Gastrocnemius medialis (tissue), 4 donors: ENCODE results near the gene TSC22D2. TPM values are rescaled to one million over a fixed set of nuclear protein-coding genes. Genes with fewer than 3 reads are reported as not detected.

ENCODE experiments used
- ATAC-seq, 2 donors: fragments of 150-250 bp; one replicate each; pipeline ENCODE4 v1.9.1; 2016
- DNase-seq, 2 donors: peaks; one replicate each; pipeline ENCODE4 v3.0.0-alpha.2; 2019
- H3K27ac ChIP-seq, 4 donors: fragments of 200-600 bp; sonication (generic); 1 replicate in 1 of 4; 2 replicates in 3 of 4; pipeline ENCODE4 v1.5.1; 2016 to 2018; ENCODE audit warnings: mild to moderate bottlenecking in 2 of 4, moderate library complexity in 1 of 4
- H3K27me3 ChIP-seq, 3 donors: fragments of 200-600 bp; sonication (generic) in 2 of 3; 1 replicate in 1 of 3; 2 replicates in 2 of 3; pipeline versions ENCODE4 v1.5.1 to v1.6.0; 2016 to 2019; ENCODE audit warnings: mild to moderate bottlenecking in 1 of 3, moderate library complexity in 1 of 3
- H3K36me3 ChIP-seq, 2 donors: fragments of 200-600 bp; sonication (generic) in 1 of 2; one replicate each; pipeline ENCODE4 v1.5.1; 2017 to 2018
- H3K4me1 ChIP-seq, 2 donors: fragments of 200-600 bp; sonication (generic) in 1 of 2; one replicate each; pipeline ENCODE4 v1.5.1; 2016 to 2017; ENCODE audit warnings: mild to moderate bottlenecking in 2 of 2
- H3K4me3 ChIP-seq, 4 donors: fragments of 200-600 bp; sonication (generic) in 3 of 4; 1 replicate in 1 of 4; 2 replicates in 3 of 4; pipeline ENCODE4 v1.5.1; 2016 to 2019; ENCODE audit warnings: mild to moderate bottlenecking in 2 of 4
- H3K9me3 ChIP-seq, 3 donors: fragments of 200-600 bp; sonication (generic) in 2 of 3; 1 replicate in 1 of 3; 2 replicates in 2 of 3; pipeline ENCODE4 v1.5.1; 2016 to 2019
- POLR2A ChIP-seq, 2 donors: fragments of 450-650 bp; IDR thresholded peaks; one replicate each; pipeline ENCODE4 v1.6.1; 2017; ENCODE audit warnings: antibody characterized with exemption in 2 of 2, mild to moderate bottlenecking in 2 of 2, moderate library complexity in 2 of 2
- in situ Hi-C, 4 donors: fragments of 200-750 bp; cut with MboI; loops; one replicate each; pipeline versions ENCODE4 v1.15.0 to v1.8.0; 2017; ENCODE audit warnings: low sequenced_read_pairs in 4 of 4
- intact Hi-C: fragments of 100-400 bp; cut with DNase I; formaldehyde crosslinking; loops from one replicate; pipeline ENCODE4 v1.15.1; 2023; ENCODE audit warnings: low total_unique reads
- total RNA-seq, 4 donors: library from RNA; depleted of rRNA; stranded (reverse); fragments of >200 nt; gene quantifications; one replicate each; pipeline versions ENCODE4 v1.1.0 to v1.2.3, GENCODE V29; 2016
- TF ChIP-seq, protein P1 (sequence below), 5 experiments: fragments of 450-650 bp in 3 of 5; fragments of 200-600 bp in 2 of 5; sonication (generic) in 2 of 5; IDR thresholded peaks in 4 of 5; conservative IDR thresholded peaks in 1 of 5; 1 replicate in 4 of 5; 2 replicates in 1 of 5; pipeline ENCODE4 v1.5.1; 2016 to 2019; ENCODE audit warnings: antibody characterized with exemption in 5 of 5, mild to moderate bottlenecking in 3 of 5, moderate library complexity in 3 of 5

TSC22D2 gene
- total RNA-seq, 4 donors from 2014 or later = 12.9 to 16.1 (median 14.0) TPM

DNA sequence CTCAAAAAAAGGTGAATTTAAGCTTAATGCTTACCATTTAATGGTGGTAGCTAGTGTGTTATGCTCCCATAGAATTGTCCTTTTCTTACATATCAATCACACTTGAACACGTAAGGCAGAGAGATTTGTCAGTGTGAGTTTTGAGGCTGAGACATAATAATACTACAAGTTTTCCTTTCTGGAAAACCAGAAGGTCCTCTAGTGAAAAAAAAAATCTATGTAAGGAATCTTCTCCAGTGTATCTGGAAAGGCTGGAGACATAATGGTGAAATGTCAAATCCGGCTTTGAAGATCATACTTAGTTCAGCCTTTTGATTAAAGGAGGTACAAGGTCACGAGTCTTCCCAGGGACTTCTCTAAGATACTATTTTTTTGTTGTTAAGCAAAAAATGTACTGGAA lies 3.4 kb downstream of the TSC22D2 start:
- no peak for DNase-seq
- TF ChIP-seq POLR2A (IDR thresholded peaks at IDR 0.05) = no peak
- TF ChIP-seq, protein P1, sequence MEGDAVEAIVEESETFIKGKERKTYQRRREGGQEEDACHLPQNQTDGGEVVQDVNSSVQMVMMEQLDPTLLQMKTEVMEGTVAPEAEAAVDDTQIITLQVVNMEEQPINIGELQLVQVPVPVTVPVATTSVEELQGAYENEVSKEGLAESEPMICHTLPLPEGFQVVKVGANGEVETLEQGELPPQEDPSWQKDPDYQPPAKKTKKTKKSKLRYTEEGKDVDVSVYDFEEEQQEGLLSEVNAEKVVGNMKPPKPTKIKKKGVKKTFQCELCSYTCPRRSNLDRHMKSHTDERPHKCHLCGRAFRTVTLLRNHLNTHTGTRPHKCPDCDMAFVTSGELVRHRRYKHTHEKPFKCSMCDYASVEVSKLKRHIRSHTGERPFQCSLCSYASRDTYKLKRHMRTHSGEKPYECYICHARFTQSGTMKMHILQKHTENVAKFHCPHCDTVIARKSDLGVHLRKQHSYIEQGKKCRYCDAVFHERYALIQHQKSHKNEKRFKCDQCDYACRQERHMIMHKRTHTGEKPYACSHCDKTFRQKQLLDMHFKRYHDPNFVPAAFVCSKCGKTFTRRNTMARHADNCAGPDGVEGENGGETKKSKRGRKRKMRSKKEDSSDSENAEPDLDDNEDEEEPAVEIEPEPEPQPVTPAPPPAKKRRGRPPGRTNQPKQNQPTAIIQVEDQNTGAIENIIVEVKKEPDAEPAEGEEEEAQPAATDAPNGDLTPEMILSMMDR (IDR thresholded peaks at IDR 0.05 in 4 of 5, conservative IDR thresholded peaks at IDR 0.05 in 1 of 5) = no peak
- Histone ChIP-seq H3K9me3 (no peaks in the 10 kb centered on the region), H3K27ac (peak overlapping the region; percentile 99 to 100 (median 99)), H3K4me3 (peak overlapping the region; percentile 78 to 92 (median 85)), H3K27me3 (no peaks in the 10 kb centered on the region), H3K36me3 (no peaks in the 10 kb centered on the region), H3K4me1 (peaks cover 46 to 56% of the 10 kb centered on the region in 2 donors)
- ATAC-seq = no peak
- in situ Hi-C loops (loop anchor here in 3 of 4 donors (10.0 kb wide), 1 partner anchor 83 kb away; no protein-coding TSS in a partner anchor), intact Hi-C loops (loop anchor here (2.0 to 5.0 kb wide), 4 partner anchors 36 to 599 kb away; partner anchors contain the start of genes RNF13 and SELENOT)

DNA sequence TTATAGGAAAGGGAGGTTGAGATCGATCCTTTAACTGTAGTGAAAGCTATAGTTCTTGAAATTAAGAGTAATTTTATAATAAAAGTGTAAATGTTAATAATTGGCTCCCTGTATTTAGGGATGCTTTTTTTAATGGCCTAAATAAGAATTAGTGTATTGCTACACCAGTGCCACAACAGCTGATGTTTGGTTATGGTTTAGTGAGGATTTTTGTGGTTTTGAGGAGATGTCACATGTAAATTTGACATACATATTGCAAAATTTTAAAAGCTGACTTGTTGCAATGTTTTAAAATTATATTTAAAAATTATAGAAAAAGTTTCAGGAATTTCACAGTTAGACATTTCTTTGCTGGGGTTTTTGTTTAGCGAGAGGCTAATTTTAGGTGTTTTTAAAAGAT lies 3.9 kb downstream of the TSC22D2 start:
- H3K27me3 ChIP-seq = no peaks in the 10 kb centered on the region
- ATAC-seq (no peak), DNase-seq (no peak)

DNA sequence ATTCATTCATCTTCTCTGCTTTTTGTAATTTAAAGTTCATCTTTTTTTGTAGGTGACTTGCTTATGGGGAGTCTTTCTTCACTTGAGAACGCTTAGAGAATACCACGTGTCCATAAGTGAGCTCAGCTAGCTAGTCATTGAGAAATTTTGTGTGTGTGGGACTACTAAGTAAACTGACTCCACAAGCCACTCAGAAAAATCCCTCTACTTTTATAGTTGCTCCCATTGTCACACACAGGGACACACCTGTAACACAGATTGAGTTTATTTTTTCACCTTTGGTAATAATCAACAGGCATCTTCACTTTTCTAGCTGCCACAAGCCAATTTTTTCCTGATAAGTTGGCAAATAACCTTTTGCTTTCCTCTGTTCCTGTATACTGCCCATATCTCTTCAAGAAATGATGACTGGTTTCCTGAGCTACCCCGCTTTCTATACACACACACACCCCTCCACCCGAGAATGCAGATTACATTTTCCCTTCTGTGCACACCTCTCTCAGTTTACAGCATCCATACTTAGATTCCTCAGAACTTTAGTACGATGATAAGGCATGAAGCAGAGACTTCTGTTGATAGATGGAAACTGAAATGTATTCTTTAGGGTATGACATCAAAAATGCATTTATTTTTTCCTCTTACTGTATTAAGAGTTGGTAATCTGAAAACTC lies 4.6 kb downstream of the TSC22D2 start:
- H3K9me3 ChIP-seq = no peaks in the 10 kb centered on the region
- H3K27ac ChIP-seq = peak overlapping the region; percentile 99 to 100 (median 99)
- H3K36me3 ChIP-seq = no peaks in the 10 kb centered on the region
- H3K4me3 ChIP-seq = peak overlapping the region; percentile 78 to 92 (median 85)
- no peaks in the 10 kb centered on the region for H3K27me3 ChIP-seq
- H3K4me1 ChIP-seq = peaks cover 50 to 67% of the 10 kb centered on the region in 2 donors
- DNase-seq (no peak), ATAC-seq (peak; percentile 21 to 29)
- in situ Hi-C loops (loop anchor here in 3 of 4 donors (10.0 kb wide), 1 partner anchor 82 kb away; no protein-coding TSS in a partner anchor), intact Hi-C loops (loop anchor here (1.0 to 5.0 kb wide), 4 partner anchors 35 to 600 kb away; partner anchors contain the start of genes EIF2A, RNF13 and SERP1)
- TF ChIP-seq, protein P1 (IDR thresholded peaks at IDR 0.05 in 4 of 5, conservative IDR thresholded peaks at IDR 0.05 in 1 of 5) = no peak
- TF ChIP-seq POLR2A (IDR thresholded peaks at IDR 0.05) = peak in 1 of 2 donors; percentile 27

More for the DNA sequence above, 3.9 kb downstream of the TSC22D2 start:
- H3K4me1 ChIP-seq = peaks cover 48 to 61% of the 10 kb centered on the region in 2 donors
- peak overlapping the region; percentile 99 to 100 (median 99) for H3K27ac ChIP-seq
- intact Hi-C loops = loop anchor here (1.0 to 5.0 kb wide), 5 partner anchors 35 to 600 kb away; partner anchors contain the start of genes EIF2A, RNF13, SELENOT and SERP1
- no peak for TF ChIP-seq POLR2A (IDR thresholded peaks at IDR 0.05)
- TF ChIP-seq, protein P1 (IDR thresholded peaks at IDR 0.05 in 4 of 5, conservative IDR thresholded peaks at IDR 0.05 in 1 of 5) = no peak
- H3K4me3 ChIP-seq = peak overlapping the region; percentile 78 to 92 (median 85)
- in situ Hi-C loops = loop anchor here in 3 of 4 donors (10.0 kb wide), 1 partner anchor 83 kb away; no protein-coding TSS in a partner anchor
- H3K9me3 ChIP-seq = no peaks in the 10 kb centered on the region
- no peaks in the 10 kb centered on the region for H3K36me3 ChIP-seq

DNA sequence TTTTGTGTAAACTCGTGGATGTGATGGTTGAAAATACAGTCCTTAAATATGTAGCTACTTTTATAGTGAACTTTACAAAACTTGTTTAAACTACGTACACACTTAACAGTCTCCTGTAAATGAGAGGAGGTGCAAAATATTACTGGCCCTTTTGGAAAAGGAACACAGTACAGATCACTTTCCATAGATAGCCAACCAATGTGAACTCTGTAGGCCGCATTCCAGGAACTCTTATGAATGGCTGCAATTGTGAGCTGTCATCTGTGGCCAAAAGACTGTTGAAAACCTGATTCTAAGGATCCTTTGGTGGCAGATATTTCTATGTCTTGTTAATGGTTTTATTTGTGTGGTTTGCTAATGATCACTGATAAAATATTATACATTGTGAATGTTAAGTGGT lies 6.2 kb downstream of the TSC22D2 start:
- Histone ChIP-seq H3K27ac (peak overlapping the region in 1 of 4 donors; percentile 99), H3K9me3 (no peaks in the 10 kb centered on the region), H3K36me3 (no peaks in the 10 kb centered on the region), H3K27me3 (no peaks in the 10 kb centered on the region), H3K4me1 (peaks cover 65 to 82% of the 10 kb centered on the region in 2 donors), H3K4me3 (peak overlapping the region; percentile 78 to 92 (median 85))
- ATAC-seq (no peak), DNase-seq (peak in 1 of 2 donors; percentile 4)
- no peak for TF ChIP-seq POLR2A (IDR thresholded peaks at IDR 0.05)
- TF ChIP-seq, protein P1 (IDR thresholded peaks at IDR 0.05 in 4 of 5, conservative IDR thresholded peaks at IDR 0.05 in 1 of 5) = no peak
- in situ Hi-C loops (loop anchor here in 3 of 4 donors (10.0 kb wide), 1 partner anchor 81 kb away; no protein-coding TSS in a partner anchor), intact Hi-C loops (loop anchor here (5.0 kb wide), 3 partner anchors 33 to 602 kb away; partner anchors contain the start of gene RNF13)
